HCT116 (cell line): ENCODE measurements around the gene VDAC2. TPM values are rescaled to one million over a fixed set of nuclear protein-coding genes. Genes with fewer than 3 reads are reported as not detected.

Source experiments
- ATAC-seq: fragments of 200-7000 bp; cut with Tn5 transposase; 2 replicates; pipeline ENCODE4 v1.9.1; 2020; ENCODE audit warnings: mild to moderate bottlenecking, moderate library complexity
- BruUV-seq: library from RNA; stranded (reverse); fragments of 400-500 nt; replicated peaks from 2 replicates; lab custom pipeline; 2021; lab: Mats Ljungman, UMichigan
- CTCF ChIA-PET: fragments of 300-600 bp; sonication (Branson Sonifier 250); formaldehyde crosslinking; loops from one replicate; lab custom pipeline; 2021; ENCODE audit warnings: antibody characterized with exemption; lab: Charles Lee
- POLR2A ChIA-PET: fragments of 300-600, 350-600 bp; sonication (Branson Sonifier 250); formaldehyde crosslinking; loops from one replicate; lab custom pipeline; 2021; ENCODE audit warnings: antibody characterized with exemption; lab: Charles Lee
- RAD21 ChIA-PET, 2 experiments: fragments of 300-600 bp; sonication (Branson Sonifier 250); formaldehyde crosslinking; loops; one replicate each; lab custom pipeline; 2023; ENCODE audit warnings: low total read pairs in 2 of 2; ENCODE audit not compliant: uncharacterized antibody in 2 of 2, unreplicated experiment in 2 of 2, low non-redundant PET in 1 of 2; lab: Charles Lee
- DNase-seq: peaks from one replicate; pipeline ENCODE4 v3.0.0-alpha.2; 2010; ENCODE audit warnings: low read depth, low spot score
- H2AFZ ChIP-seq: fragments of 200-600 bp; shearing (Covaris generic), sonication (generic); 2 replicates; pipeline ENCODE4 v1.6.1; 2017; ENCODE audit warnings: low read depth, mixed run types, mixed read lengths, antibody characterized with exemption, low read length; ENCODE audit not compliant: poor library complexity, severe bottlenecking
- H3K27ac ChIP-seq: 2 replicates; pipeline ENCODE4 v1.5.1; 2012; ENCODE audit warnings: low read depth, low read length
- H3K27me3 ChIP-seq: fragments of 200-600 bp; sonication (generic); 2 replicates; pipeline ENCODE4 v1.6.1; 2016; ENCODE audit warnings: mixed run types, low read length, mixed read lengths; ENCODE audit not compliant: insufficient read depth
- H3K36me3 ChIP-seq, 2 experiments: fragments of 200-500 bp in 1 of 2; fragments of 200-600 bp in 1 of 2; sonication (Bioruptor generic) in 1 of 2; sonication (generic) in 1 of 2; 2 replicates each; pipeline versions ENCODE4 v1.5.1 to v1.6.1; 2014 to 2016; ENCODE audit warnings: low read length in 2 of 2, inconsistent platforms in 1 of 2, mixed read lengths in 1 of 2, mixed run types in 1 of 2; ENCODE audit not compliant: insufficient read depth in 2 of 2, control insufficient read depth in 1 of 2
- H3K4me1 ChIP-seq, 2 experiments: fragments of 200-600 bp in 1 of 2; sonication (generic) in 1 of 2; 2 replicates each; pipeline versions ENCODE4 v1.5.1 to v1.6.1; 2012 to 2017; ENCODE audit warnings: low read length in 2 of 2, inconsistent platforms in 1 of 2, mild to moderate bottlenecking in 1 of 2, mixed read lengths in 1 of 2, mixed run types in 1 of 2, moderate library complexity in 1 of 2; ENCODE audit not compliant: insufficient read depth in 2 of 2, control insufficient read depth in 1 of 2
- H3K4me2 ChIP-seq: fragments of 200-600 bp; sonication (generic); 2 replicates; pipeline ENCODE4 v1.6.1; 2017; ENCODE audit warnings: mixed run types, low read length, mixed read lengths
- H3K4me3 ChIP-seq, 2 experiments: fragments of 200-600 bp in 1 of 2; sonication (generic) in 1 of 2; replicated peaks in 1 of 2; 2 replicates each; pipeline ENCODE4 v1.5.1; 2011 to 2016; ENCODE audit warnings: low read length in 2 of 2, control low read depth in 1 of 2, low read depth in 1 of 2, mild to moderate bottlenecking in 1 of 2, mixed read lengths in 1 of 2, mixed run types in 1 of 2
- H3K79me2 ChIP-seq: fragments of 200-600 bp; sonication (generic); 2 replicates; pipeline ENCODE4 v1.6.1; 2017; ENCODE audit warnings: mild to moderate bottlenecking, mixed run types, low read length, moderate library complexity, mixed read lengths; ENCODE audit not compliant: insufficient read depth
- H3K9ac ChIP-seq: fragments of 200-600 bp; sonication (generic); 2 replicates; pipeline ENCODE4 v1.6.1; 2016; ENCODE audit warnings: low read length, mixed read lengths
- H3K9me2 ChIP-seq: fragments of 200-600 bp; sonication (generic), shearing (Covaris generic); 2 replicates; pipeline ENCODE4 v1.6.1; 2017; ENCODE audit warnings: mixed run types, mild to moderate bottlenecking, moderate library complexity; ENCODE audit not compliant: insufficient read depth
- H3K9me3 ChIP-seq, 2 experiments: fragments of 200-500 bp in 1 of 2; fragments of 200-600 bp in 1 of 2; sonication (Bioruptor generic) in 1 of 2; sonication (generic) in 1 of 2; 2 replicates each; pipeline ENCODE4 v1.6.1; 2014 to 2017; ENCODE audit warnings: low read length in 2 of 2, mixed read lengths in 2 of 2, inconsistent platforms in 1 of 2, low read depth in 1 of 2, mild to moderate bottlenecking in 1 of 2, mixed run types in 1 of 2, moderate library complexity in 1 of 2; ENCODE audit not compliant: control insufficient read depth in 1 of 2, insufficient read depth in 1 of 2
- H4K20me1 ChIP-seq: fragments of 200-600 bp; sonication (generic), shearing (Covaris generic); 2 replicates; pipeline ENCODE4 v1.6.1; 2017; ENCODE audit warnings: mixed run types, mild to moderate bottlenecking, moderate library complexity; ENCODE audit not compliant: insufficient read depth
- ATF3 ChIP-seq: IDR thresholded peaks from 2 replicates; pipeline ENCODE4 v1.6.1; 2012
- EGR1 ChIP-seq: IDR thresholded peaks from 2 replicates; pipeline ENCODE4 v1.6.1; 2012; ENCODE audit warnings: low read depth
- EZH2phosphoT487 ChIP-seq: fragments of 200-600 bp; IDR thresholded peaks from 2 replicates; pipeline ENCODE4 v1.6.1; 2018; ENCODE audit warnings: antibody characterized with exemption, borderline replicate concordance
- FOSL1 ChIP-seq: IDR thresholded peaks from 2 replicates; pipeline ENCODE4 v1.6.1; 2012; ENCODE audit warnings: low read depth
- RAD21 ChIP-seq: IDR thresholded peaks from 2 replicates; pipeline ENCODE4 v1.6.1; 2012; ENCODE audit warnings: low read depth, mild to moderate bottlenecking
- REST ChIP-seq: IDR thresholded peaks from 2 replicates; pipeline ENCODE4 v1.6.1; 2012; ENCODE audit warnings: low read depth
- SIN3A ChIP-seq: IDR thresholded peaks from 2 replicates; pipeline ENCODE4 v1.6.1; 2012; ENCODE audit warnings: low read depth
- SRF ChIP-seq: IDR thresholded peaks from 2 replicates; pipeline ENCODE4 v1.6.1; 2012; ENCODE audit warnings: low read depth
- ZBTB33 ChIP-seq: IDR thresholded peaks from 2 replicates; pipeline ENCODE4 v1.6.1; 2011; ENCODE audit warnings: mild to moderate bottlenecking, low read length, moderate library complexity; ENCODE audit not compliant: insufficient replicate concordance; ENCODE audit errors: extremely low read depth
- intact Hi-C: fragments of 100-400 bp; cut with micrococcal nuclease; formaldehyde crosslinking; loops from 2 replicates; pipeline ENCODE4 v1.10.0; 2022
- total RNA-seq: library from RNA; stranded (reverse); gene quantifications from one replicate; pipeline ENCODE4 v1.2.1, GENCODE V29; 2021; ENCODE audit not compliant: unreplicated experiment

The VDAC2 gene
- total RNA-seq, 1 experiment from 2014 or later, result 289 TPM

- ChIA-PET CTCF (interaction anchor here (1.1 kb wide), 1 partner anchor 11 kb away, joined by 5 read pairs; the partner anchor contains the start of gene COMTD1), POLR2A (no interaction called here), RAD21 (no interaction called here)
- no peak overlapping the region for H3K4me2 ChIP-seq
- no peaks in the 10 kb centered on the region for H3K9me3 ChIP-seq
- no peak overlapping the region for H3K9ac ChIP-seq
- no peaks in the 10 kb centered on the region for H3K79me2 ChIP-seq
- no peak overlapping the region for H3K4me3 ChIP-seq
- BruUV-seq, result no TSS peak
- no peak for TF ChIP-seq ZBTB33
- TF ChIP-seq FOSL1, result no peak
- intact Hi-C loops, result no loop called here
- no peak overlapping the region for H2AFZ ChIP-seq
- H3K36me3 ChIP-seq, result no peaks in the 10 kb centered on the region
- no peaks in the 10 kb centered on the region for H4K20me1 ChIP-seq
- DNase-seq (no peak), ATAC-seq (no peak)
- H3K9me2 ChIP-seq, result no peaks in the 10 kb centered on the region
- H3K27ac ChIP-seq, result no peak overlapping the region
- peaks cover 3 to 17% of the 10 kb centered on the region in 2 experiments; a peak in 2 of 4 replicates for H3K4me1 ChIP-seq
- no peaks in the 10 kb centered on the region for H3K27me3 ChIP-seq
These were observed 35.9 kb downstream of the VDAC2 start for GRCh38 chr10:75246506-75246905.

- no peak for ATAC-seq
- Histone ChIP-seq H3K4me2 (no peak overlapping the region), H3K27ac (no peak overlapping the region), H3K9me2 (no peaks in the 10 kb centered on the region), H3K9me3 (no peaks in the 10 kb centered on the region), H3K9ac (no peak overlapping the region), H3K4me3 (no peak overlapping the region), H3K79me2 (no peaks in the 10 kb centered on the region), H4K20me1 (no peaks in the 10 kb centered on the region), H2AFZ (no peak overlapping the region), H3K27me3 (no peaks in the 10 kb centered on the region), H3K36me3 (no peaks in the 10 kb centered on the region), H3K4me1 (peaks cover 3 to 18% of the 10 kb centered on the region in 2 experiments; a peak in 2 of 4 replicates)
- ChIA-PET POLR2A (no interaction called here), CTCF (interaction anchor here (0.9 kb wide), 1 partner anchor 1056 kb away, joined by 3 read pairs; no protein-coding TSS in a partner anchor), RAD21 (no interaction called here)
- no peak for DNase-seq
- intact Hi-C loops, result no loop called here
- no TSS peak for BruUV-seq
- TF ChIP-seq ZBTB33, result no peak
- TF ChIP-seq EGR1, result no peak
- no peak for TF ChIP-seq RAD21
- no peak for TF ChIP-seq SIN3A
- no peak for TF ChIP-seq EZH2phosphoT487
- no peak for TF ChIP-seq ATF3
- no peak for TF ChIP-seq SRF
- no peak for TF ChIP-seq REST
These were observed 37.2 kb downstream of the VDAC2 start for GRCh38 chr10:75247797-75248196.
